ENCODE measurements around the gene OR6V1.
"Not testable (repeated sequence)": the region's sequence is repeated elsewhere in the genome, so short reads cannot be mapped to it uniquely, and the experiment has no call there.

Gene OR6V1

GRCh38 chr7:143046426-143046851, 5.7 kb upstream of the OR6V1 start:
- no peak for DNase-seq

DNA sequence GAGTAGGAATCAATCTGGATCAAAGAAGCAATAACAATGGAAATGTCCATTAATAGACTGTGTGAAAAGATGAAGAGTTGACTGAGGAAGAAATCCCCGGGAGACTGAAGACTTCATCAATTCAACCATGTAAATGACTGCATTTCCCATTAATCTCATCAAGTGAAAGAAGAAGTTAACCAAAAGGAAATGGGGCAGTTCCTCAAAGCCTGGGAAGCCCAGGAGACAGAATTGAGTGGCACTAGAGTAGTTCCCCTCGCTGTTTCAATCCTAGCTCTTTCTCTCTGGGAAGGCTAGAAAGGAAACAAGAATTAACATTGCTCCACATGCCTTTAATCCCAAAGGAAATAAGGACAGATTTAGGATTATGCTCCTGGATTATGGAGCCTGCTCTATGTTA, 4.8 kb upstream of the OR6V1 start:
- no peak for DNase-seq

DNA sequence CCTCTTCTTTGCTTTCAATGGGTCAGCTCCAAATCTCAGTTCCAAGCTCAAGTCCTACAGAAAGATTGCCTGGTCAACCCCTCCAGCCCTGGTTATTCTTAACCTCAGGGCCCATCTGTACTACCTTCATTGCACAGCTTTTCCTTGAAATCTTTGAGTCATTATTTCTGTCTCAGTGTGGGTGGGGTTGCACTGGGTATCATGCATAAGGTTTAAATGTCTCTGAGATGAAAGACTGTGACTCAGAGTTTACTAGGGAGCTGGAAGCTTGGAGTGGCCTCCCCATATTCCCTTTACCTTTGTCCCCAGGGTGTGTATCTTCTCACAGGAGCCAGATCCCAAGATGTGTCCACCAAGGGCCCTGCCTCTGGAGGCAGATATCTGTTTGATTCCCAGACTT, 3.3 kb upstream of the OR6V1 start:
- no peak for DNase-seq

DNA sequence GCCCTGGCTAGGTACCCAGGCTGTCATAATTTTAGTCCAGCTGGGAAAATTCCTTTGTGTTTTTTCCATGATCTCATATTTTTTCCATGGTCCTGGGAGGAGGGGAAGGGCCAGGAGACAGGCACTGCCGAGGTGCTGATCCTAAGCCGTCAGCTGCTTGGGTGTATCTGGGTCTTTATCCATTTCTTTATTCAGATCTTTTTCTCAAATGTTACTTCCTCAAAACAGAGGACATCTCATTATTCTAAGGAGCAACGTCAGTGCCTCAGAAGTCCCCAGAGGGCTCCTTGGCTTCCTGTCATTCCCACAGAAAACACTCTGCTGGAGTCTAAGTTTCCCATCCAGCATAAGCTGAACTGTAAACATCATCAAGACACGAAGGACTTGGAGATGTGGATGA, 2.8 kb upstream of the OR6V1 start:
- no peak for DNase-seq

- no peak for DNase-seq
Measured at GRCh38 chr7:143050931-143051330, 1.2 kb upstream of the OR6V1 start.

DNA sequence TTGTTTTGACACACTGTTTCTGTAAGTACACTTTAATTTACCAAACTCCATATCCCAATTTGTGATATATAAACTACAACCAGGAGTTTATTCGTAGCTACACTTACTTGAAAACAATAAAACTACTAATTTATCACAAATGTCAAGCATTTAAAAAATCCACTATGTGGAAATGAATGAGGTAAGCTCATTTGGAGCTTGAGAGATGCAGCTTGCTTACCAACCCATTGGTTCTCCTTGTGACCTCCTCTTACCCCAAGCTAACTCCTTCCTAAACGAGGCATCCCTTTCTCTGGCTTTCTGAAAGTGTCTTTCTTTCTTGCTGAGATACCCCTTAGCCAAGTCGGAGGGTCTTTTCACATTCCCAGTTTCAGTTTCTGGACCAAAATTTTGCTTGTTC, 2.5 kb downstream of the OR6V1 start:
- no peak for DNase-seq

GRCh38 chr7:143055754-143056153, 3.6 kb downstream of the OR6V1 start:
- no peak for DNase-seq

DNA sequence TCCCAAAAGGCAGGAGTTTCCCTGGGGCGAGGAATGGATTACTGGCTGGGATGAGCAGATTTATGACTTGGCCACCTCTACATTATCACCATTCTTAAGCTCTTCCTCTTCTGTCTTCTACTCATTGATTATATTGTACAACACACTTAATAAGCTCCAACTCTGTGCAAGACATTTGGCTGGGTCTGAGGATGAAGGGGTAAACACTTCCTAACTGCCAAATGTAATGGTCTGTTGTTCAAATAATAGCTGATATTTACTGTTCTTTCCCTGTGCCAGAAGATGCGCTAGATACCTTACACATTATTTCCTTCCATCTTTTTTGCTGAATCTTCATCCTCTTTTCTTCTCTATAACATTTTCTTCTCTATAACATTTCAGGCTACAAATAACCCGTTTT, 11.6 kb downstream of the OR6V1 start:
- no peak for DNase-seq

GRCh38 chr7:143068446-143068845, 16.3 kb downstream of the OR6V1 start:
- DNase-seq, result no peak

- DNase-seq, result no peak
Measured at GRCh38 chr7:143069912-143070500, 17.9 kb downstream of the OR6V1 start.

DNA sequence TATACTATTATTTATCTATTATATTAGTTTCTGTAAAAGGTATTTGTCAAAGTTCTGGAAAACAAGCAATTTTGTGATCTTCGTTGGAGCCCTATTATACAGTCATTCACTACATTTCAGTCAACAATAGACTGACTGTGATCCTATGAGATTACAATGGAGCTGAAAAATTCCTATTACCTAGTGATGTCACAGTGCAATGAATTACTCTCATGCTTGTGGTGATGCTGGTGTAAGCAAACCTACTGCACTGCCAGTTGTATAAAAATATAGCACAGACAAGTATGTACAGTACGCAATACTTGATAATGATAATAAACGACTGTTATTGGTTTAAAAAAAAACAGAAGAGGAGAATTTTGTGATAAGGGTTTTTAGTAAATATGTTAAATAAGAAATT, 21.4 kb downstream of the OR6V1 start:
- DNase-seq, result no peak

DNA sequence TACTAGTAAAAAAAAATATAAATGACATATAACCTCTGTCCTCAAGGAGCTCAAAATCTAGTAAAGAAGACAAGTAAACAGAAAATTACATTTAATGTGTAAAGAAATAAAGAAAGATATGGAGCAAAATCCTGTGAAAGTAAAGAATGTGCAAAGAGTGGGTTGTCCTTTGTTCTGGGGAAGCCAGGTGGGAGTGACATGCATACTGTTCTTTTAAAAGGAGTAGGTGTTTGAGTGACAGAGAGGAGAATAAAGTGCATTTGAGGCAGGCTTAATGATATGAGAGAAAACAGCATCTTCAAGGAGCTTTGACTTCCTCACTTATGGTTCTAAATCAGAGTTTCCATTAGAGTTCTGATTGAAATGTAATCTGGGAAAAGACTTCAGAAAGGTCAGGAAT, 22.0 kb downstream of the OR6V1 start:
- DNase-seq, result no peak

GRCh38 chr7:143085109-143085508, 33.0 kb downstream of the OR6V1 start:
- DNase-seq, result no peak

DNA sequence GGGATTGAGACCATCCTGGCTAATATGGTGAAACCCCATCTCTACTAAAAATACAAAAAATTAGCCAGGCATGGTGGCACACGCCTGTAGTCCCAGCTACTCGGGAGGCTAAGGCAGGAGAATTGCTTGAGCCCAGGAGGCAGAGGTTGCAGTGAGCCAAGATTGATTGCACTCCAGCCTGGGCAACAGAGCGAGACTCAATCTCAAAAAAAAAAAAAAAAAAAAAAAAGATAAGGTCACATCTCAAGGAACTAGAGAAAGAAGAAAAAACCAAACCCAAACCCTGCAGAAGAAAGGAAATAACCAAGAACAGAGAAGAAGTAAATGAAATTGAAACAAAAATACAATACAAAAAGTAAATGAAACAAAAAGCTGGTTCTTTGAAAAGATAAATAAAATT, 33.5 kb downstream of the OR6V1 start:
- DNase-seq, result not testable (repeated sequence)

- DNase-seq, result not testable (repeated sequence)
Measured at GRCh38 chr7:143088549-143089231, 36.5 kb downstream of the OR6V1 start.

GRCh38 chr7:143096146-143096545, 44.0 kb downstream of the OR6V1 start:
- no peak for DNase-seq

- DNase-seq, result not testable (repeated sequence)
Measured at GRCh38 chr7:143099579-143099978, 47.4 kb downstream of the OR6V1 start.
